Heart left ventricle (tissue), 16 donors: ENCODE data around the gene SLK. TPM values are rescaled to one million over a fixed set of nuclear protein-coding genes. Genes with fewer than 3 reads are reported as not detected.
A peak's percentile ranks its signal among the peaks of the same experiment; 100 is the strongest.

Experiments
- ATAC-seq, 4 donors: fragments of 200-7000 bp; cut with Tn5 transposase; one replicate each; pipeline ENCODE4 v1.9.1; 2020 to 2022; ENCODE audit warnings: moderate library complexity in 4 of 4, mild to moderate bottlenecking in 3 of 4, moderate number of reproducible peaks in 1 of 4
- DNase-seq, 5 donors: peaks; one replicate each; pipeline ENCODE4 v3.0.0-alpha.2; 2020
- H3K27ac ChIP-seq, 12 donors: fragments of 200-600 bp; sonication (generic) in 4 of 12; one replicate each; pipeline versions ENCODE4 v1.5.0 to v1.8.0; 2016 to 2022; ENCODE audit warnings: mild to moderate bottlenecking in 2 of 12
- H3K27me3 ChIP-seq, 9 donors: fragments of 200-600 bp; sonication (generic) in 2 of 9; one replicate each; pipeline versions ENCODE4 v1.5.1 to v1.8.0; 2016 to 2022; ENCODE audit warnings: mild to moderate bottlenecking in 3 of 9
- H3K36me3 ChIP-seq, 9 donors: fragments of 200-600 bp; sonication (generic) in 2 of 9; one replicate each; pipeline versions ENCODE4 v1.5.0 to v1.8.0; 2018 to 2022; ENCODE audit warnings: mild to moderate bottlenecking in 2 of 9
- H3K4me1 ChIP-seq, 12 donors: fragments of 200-600 bp; sonication (generic) in 4 of 12; one replicate each; pipeline versions ENCODE4 v1.5.0 to v1.8.0; 2016 to 2022; ENCODE audit warnings: mild to moderate bottlenecking in 3 of 12
- H3K4me3 ChIP-seq, 12 donors: fragments of 200-600 bp; sonication (generic) in 4 of 12; one replicate each; pipeline versions ENCODE4 v1.5.0 to v1.8.0; 2017 to 2022; ENCODE audit warnings: mild to moderate bottlenecking in 9 of 12, moderate library complexity in 4 of 12
- H3K9me3 ChIP-seq, 12 donors: fragments of 200-600 bp; sonication (generic) in 4 of 12; one replicate each; pipeline versions ENCODE4 v1.5.0 to v1.8.0; 2016 to 2022; ENCODE audit warnings: mild to moderate bottlenecking in 1 of 12
- CTCF ChIP-seq, 12 donors: fragments of 200-600 bp; sonication (generic) in 4 of 12; IDR thresholded peaks; one replicate each; pipeline versions ENCODE4 v1.5.0 to v1.8.0; 2018 to 2022; ENCODE audit warnings: antibody characterized with exemption in 12 of 12, mild to moderate bottlenecking in 5 of 12
- POLR2A ChIP-seq, 2 donors: fragments of 450-650 bp; IDR thresholded peaks; one replicate each; pipeline ENCODE4 v1.6.1; 2017; ENCODE audit warnings: antibody characterized with exemption in 2 of 2, mild to moderate bottlenecking in 2 of 2, moderate library complexity in 2 of 2
- WGBS, 4 donors: extraction: QIAGEN DNeasy Blood & Tissue Kit in 2 of 4; methylation state at CpG; one replicate each; pipeline versions ENCODE4 v1.1.5 to v1.1.7; 2013 to 2018; 5-methylcytosine and 5-hydroxymethylcytosine counted together
- intact Hi-C, 10 donors: fragments of 100-400 bp; cut with DNase I; formaldehyde crosslinking; loops; one replicate each; pipeline versions ENCODE4 v1.11.1 to v1.14.2; 2022
- polyA plus RNA-seq, 2 donors: library from polyadenylated mRNA; stranded (reverse); fragments of 200-250 nt; gene quantifications; one replicate each; pipeline ENCODE4 v1.2.3, GENCODE V29; 2013
- total RNA-seq, 9 donors: library from RNA; depleted of rRNA in 2 of 9; stranded (reverse); fragments of >200 nt in 2 of 9; fragmentation: NEBNext Ultra II Directional in 3 of 9; extraction: Animal tissue kit (Norgen Biotek cat#: 25700) in 3 of 9; gene quantifications; one replicate each; pipeline versions ENCODE4 v1.1.0 to v1.2.4, GENCODE V29; 2016 to 2023
- donor health status: ischemic (EF 13 %, LVEDD 7.1; RV severe dilation, severe dysfunction).
- donor health status: healthy with polysubstance abuse.
- donor health status: DM: no; HTN: yes; CAD: no.
- donor health status: DM: no; HTN: no; CAD: no.
- donor health status: ischemic (EF 25% LVEDD 6.9; RV normal size, moderate dysfunction).
- donor health status: ischemic (EF 25% LVEDD 5.7; RV mildly dilated, moderate dysfunction).
- donor health status: healthy.
- donor health status: DM: yes; HTN: yes; CAD: no.
- donor health status: ischemic (EF 35%, LVEDD 5.7; RV mildly dilated, moderate dysfunction).
- donor health status: nonischemic (EF 11% LVEDD 7.7; RV severe dilation, severe dysfunction).
- donor health status: DM: yes; HTN: yes; CAD: no.
- donor health status: PGD.
- donor health status: ischemic (EF 29% LVEDD 5.4; RV normal size, mild dysfunction).
- donor health status: nonischemic (EF 23%, LVEDD 6.1; RV moderate dilation, normal function).

SLK gene
- total and polyA plus RNA-seq, 11 donors: 10.0 to 57.8 (median 45.2) TPM

DNA sequence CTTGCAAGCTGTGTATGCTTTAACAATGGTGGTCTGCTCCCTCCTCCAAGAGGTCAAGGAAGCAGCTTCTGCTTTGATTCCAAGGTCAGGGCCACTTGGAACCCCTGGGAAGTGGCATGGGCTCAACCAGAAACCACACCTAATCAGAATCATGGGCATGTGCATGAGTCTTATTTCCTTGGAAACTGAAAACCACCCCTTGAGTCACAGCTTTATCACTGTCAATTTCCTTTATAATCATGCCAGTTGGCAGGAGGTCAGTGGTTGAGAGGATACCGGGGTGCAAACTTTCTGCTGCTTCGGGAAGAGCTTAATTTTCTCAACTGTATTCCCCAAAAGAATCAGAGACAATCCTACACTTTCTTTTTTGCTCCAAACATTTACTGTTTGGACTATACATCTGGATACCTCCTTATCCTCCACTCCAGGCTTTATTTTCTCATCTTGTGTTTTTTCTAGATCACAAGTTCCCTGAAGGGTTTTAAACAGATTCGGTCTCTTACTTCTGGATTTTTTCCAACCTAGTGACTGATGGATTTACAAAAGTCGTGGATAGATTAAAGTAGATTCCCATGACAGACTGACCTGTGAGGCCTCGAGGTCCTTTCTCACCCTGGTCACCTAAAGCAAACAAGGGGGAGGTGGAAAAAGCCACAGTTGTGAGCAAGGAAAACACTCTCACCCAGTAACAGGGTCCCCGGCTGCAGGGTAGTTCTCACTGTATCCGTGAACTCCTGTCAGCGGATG is 82.7 kb downstream of the SLK start:
- Histone ChIP-seq H3K27me3 (no peaks in the 10 kb centered on the region), H3K36me3 (no peaks in the 10 kb centered on the region), H3K27ac (peak overlapping the region in 1 of 12 donors; percentile 15), H3K4me1 (peaks cover 0 to 13% (median 0%) of the 10 kb centered on the region in 12 donors), H3K9me3 (no peaks in the 10 kb centered on the region), H3K4me3 (no peak overlapping the region)
- peak in 2 of 4 donors; percentile 27 to 51 for ATAC-seq
- WGBS, 4 donors: 50 to 65% (median 62%) methylated on average over 8 of the region's 8 CpGs
- peak in 1 of 5 donors; percentile 24 for DNase-seq
- intact Hi-C loops: loop anchor here in 6 of 10 donors (2.0 to 10.0 kb wide), 4 partner anchors 158 to 305 kb away; partner anchors contain the start of gene CFAP58 (in 1 of the 6)
- TF ChIP-seq CTCF (IDR thresholded peaks at IDR 0.05) (no peak), POLR2A (IDR thresholded peaks at IDR 0.05) (no peak)

DNA sequence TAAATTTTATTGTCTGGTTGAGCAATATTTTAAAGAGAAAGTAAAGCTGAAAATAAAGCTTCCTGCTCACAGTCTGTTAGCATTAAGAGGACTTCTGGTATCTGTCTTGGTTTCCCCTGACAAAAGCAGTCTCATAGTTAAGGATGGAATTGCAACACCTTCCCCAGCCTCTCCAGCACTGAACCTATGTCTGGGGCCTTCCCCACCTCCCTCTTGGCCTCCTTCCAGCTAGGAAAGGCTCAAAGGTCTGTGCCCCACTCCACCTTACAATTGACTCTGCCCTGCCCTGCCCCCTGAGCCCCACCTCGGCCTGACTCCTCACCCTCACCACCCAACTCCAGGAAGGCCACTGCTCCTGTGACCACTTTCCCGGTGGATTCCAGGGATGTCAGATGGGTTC is 85.5 kb downstream of the SLK start:
- H3K4me3 ChIP-seq: no peak overlapping the region

GRCh38 chr10:104053201-104053600 is 86.3 kb downstream of the SLK start:
- H3K27ac ChIP-seq: no peak overlapping the region
- no peaks in the 10 kb centered on the region for H3K27me3 ChIP-seq
- H3K4me3 ChIP-seq: no peak overlapping the region
- 92 to 95% (median 93%) methylated on average over 4 of the region's 4 CpGs for WGBS, 4 donors
- ATAC-seq (no peak), DNase-seq (no peak)
- no peaks in the 10 kb centered on the region for H3K9me3 ChIP-seq
- H3K36me3 ChIP-seq: no peaks in the 10 kb centered on the region
- TF ChIP-seq CTCF (IDR thresholded peaks at IDR 0.05) (no peak), POLR2A (IDR thresholded peaks at IDR 0.05) (no peak)
- peaks cover 0 to 13% (median 0%) of the 10 kb centered on the region in 12 donors for H3K4me1 ChIP-seq
- intact Hi-C loops: loop anchor here in 1 of 10 donors (5.0 kb wide), 1 partner anchor 164 kb away; no protein-coding TSS in a partner anchor

More for the DNA sequence above, 85.5 kb downstream of the SLK start:
- H3K27ac ChIP-seq: no peak overlapping the region
- ATAC-seq: no peak
- 87 to 97% (median 92%) methylated on average over 2 of the region's 2 CpGs for WGBS, 4 donors
- intact Hi-C loops: loop anchor here in 1 of 10 donors (5.0 kb wide), 1 partner anchor 165 kb away; no protein-coding TSS in a partner anchor
- DNase-seq: no peak
- H3K4me1 ChIP-seq: peaks cover 0 to 13% (median 0%) of the 10 kb centered on the region in 12 donors
- no peaks in the 10 kb centered on the region for H3K9me3 ChIP-seq
- no peaks in the 10 kb centered on the region for H3K27me3 ChIP-seq
- no peaks in the 10 kb centered on the region for H3K36me3 ChIP-seq
- TF ChIP-seq CTCF (IDR thresholded peaks at IDR 0.05) (no peak), POLR2A (IDR thresholded peaks at IDR 0.05) (no peak)

DNA sequence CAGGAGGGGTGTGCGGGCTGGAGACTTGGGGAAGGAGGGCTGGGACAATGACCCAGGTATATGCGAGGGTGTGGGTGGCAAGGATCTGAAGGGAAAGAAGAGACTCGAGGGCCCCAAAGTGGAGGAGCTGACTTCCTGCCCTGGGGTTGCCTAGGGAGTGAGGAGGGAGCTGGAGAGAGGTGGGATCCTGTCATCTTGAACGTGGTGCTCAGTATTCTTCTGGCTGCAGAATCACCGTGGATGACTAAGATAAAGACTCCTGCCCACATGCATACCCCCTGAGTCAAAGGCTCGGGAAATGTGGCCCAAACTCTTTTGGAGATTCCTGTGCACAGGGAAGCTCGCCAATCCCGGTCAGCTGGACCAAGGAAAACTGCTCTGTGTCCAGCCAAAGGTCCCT is 87.5 kb downstream of the SLK start:
- WGBS, 4 donors: 74 to 82% (median 77%) methylated on average over 8 of the region's 8 CpGs
- DNase-seq: no peak
- TF ChIP-seq CTCF (IDR thresholded peaks at IDR 0.05): no peak
- TF ChIP-seq POLR2A (IDR thresholded peaks at IDR 0.05): no peak
- no peaks in the 10 kb centered on the region for H3K9me3 ChIP-seq
- intact Hi-C loops: loop anchor here in 1 of 10 donors (5.0 kb wide), 1 partner anchor 163 kb away; no protein-coding TSS in a partner anchor
- H3K4me1 ChIP-seq: peaks cover 0 to 6% (median 0%) of the 10 kb centered on the region in 12 donors
- ATAC-seq: no peak
- no peak overlapping the region for H3K4me3 ChIP-seq
- no peaks in the 10 kb centered on the region for H3K27me3 ChIP-seq
- H3K27ac ChIP-seq: no peak overlapping the region
- no peaks in the 10 kb centered on the region for H3K36me3 ChIP-seq
